ENCODE measurements around the gene LCK. TPM values are rescaled to one million over a fixed set of nuclear protein-coding genes. Genes with fewer than 3 reads are reported as not detected.

Gene LCK
- total and polyA plus RNA-seq, 9 of the 15 experiments (the other 6 are each of a cell fraction or from before 2014, with no cell fraction given), result 0.04 to 0.47 (median 0.13) TPM; not detected in 6

GRCh38 chr1:32242341-32242851 lies 8.7 kb upstream of the LCK start (continued):
- TF ChIP-seq PYGO2 (tag; IDR thresholded peaks at IDR 0.05) (no peak), POLR2H (tag; IDR thresholded peaks at IDR 0.05; ENCODE audit: low read depth) (no peak), REST (IDR thresholded peaks at IDR 0.05; ENCODE audit: borderline replicate concordance) (peak; percentile 18; the same call in 1 of the 2 replicates), REST (CRISPR knock-in tag; IDR thresholded peaks at IDR 0.05; ENCODE audit: low read depth) (no peak), EWSR1 (IDR thresholded peaks at IDR 0.05; ENCODE audit: borderline replicate concordance, low read depth, partially characterized antibody) (no peak), ZNF140 (CRISPR knock-in tag; IDR thresholded peaks at IDR 0.05) (no peak), IRF2 (CRISPR knock-in tag; IDR thresholded peaks at IDR 0.05) (no peak), ZNF586 (CRISPR knock-in tag; conservative IDR thresholded peaks at IDR 0.05) (no peak), SMARCE1 (IDR thresholded peaks at IDR 0.05) (0 out of 2 replicates have a peak, but pooled peaks have one; percentile 48), ZFP36 (IDR thresholded peaks at IDR 0.05; ENCODE audit: low read depth, low read length, partially characterized antibody) (no peak), ETS1 (conservative IDR thresholded peaks at IDR 0.05; ENCODE audit: control insufficient read depth, low read depth, low read length) (no peak), ZKSCAN1 (IDR thresholded peaks at IDR 0.05; ENCODE audit: low read depth, low read length) (no peak), ELF4 (CRISPR knock-in tag; IDR thresholded peaks at IDR 0.05) (peak; percentile 53; the same call in 1 of the 2 replicates), BCLAF1 (IDR thresholded peaks at IDR 0.05; ENCODE audit: borderline replicate concordance in 1 of 2, control insufficient read depth in 1 of 2, low read depth in 2 of 2, low read length in 1 of 2) (0 out of 4 replicates have a peak, but pooled peaks of 1 of the 2 experiments have one; percentile 34)

Measured in K562 (cell line).